NCI-H1436 treated with DMSO at 0.1 percent for 48 hours (cell line): ENCODE measurements around the gene SYTL2.
"Not testable (repeated sequence)": the region's sequence is repeated elsewhere in the genome, so short reads cannot be mapped to it uniquely, and the experiment has no call there.

ENCODE experiments used
- DNase-seq: peaks from one replicate; lab custom pipeline; 2025; lab: John Stamatoyannopoulos, UW

SYTL2 gene

DNA sequence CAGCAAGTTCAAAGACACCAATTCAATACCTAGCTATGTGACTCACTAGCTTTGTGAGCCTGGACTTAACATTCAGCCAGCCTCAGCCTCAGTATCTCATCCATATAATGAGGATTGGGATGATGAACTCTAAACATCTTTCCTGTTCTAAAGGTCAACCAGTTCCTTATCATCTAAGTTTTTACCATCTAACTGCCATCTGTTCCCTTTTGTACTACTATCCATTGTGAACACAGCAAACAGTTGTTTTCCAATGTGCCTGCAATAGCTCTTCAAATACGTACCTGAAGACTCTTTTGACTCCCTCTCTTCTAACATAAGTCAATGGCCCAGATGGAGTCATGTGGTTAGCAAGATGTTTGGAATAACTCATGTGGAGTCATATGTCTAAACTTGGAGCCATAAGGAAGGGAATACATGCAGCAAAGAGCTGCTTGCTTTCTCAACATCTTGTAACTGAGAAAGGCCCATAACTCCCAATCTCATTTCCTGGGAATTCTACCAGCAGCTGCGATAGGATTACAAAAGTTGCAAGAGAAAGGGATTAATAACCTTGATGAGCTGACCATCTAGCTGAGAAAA is 19.4 kb downstream of the SYTL2 start:
- DNase-seq: no peak

DNA sequence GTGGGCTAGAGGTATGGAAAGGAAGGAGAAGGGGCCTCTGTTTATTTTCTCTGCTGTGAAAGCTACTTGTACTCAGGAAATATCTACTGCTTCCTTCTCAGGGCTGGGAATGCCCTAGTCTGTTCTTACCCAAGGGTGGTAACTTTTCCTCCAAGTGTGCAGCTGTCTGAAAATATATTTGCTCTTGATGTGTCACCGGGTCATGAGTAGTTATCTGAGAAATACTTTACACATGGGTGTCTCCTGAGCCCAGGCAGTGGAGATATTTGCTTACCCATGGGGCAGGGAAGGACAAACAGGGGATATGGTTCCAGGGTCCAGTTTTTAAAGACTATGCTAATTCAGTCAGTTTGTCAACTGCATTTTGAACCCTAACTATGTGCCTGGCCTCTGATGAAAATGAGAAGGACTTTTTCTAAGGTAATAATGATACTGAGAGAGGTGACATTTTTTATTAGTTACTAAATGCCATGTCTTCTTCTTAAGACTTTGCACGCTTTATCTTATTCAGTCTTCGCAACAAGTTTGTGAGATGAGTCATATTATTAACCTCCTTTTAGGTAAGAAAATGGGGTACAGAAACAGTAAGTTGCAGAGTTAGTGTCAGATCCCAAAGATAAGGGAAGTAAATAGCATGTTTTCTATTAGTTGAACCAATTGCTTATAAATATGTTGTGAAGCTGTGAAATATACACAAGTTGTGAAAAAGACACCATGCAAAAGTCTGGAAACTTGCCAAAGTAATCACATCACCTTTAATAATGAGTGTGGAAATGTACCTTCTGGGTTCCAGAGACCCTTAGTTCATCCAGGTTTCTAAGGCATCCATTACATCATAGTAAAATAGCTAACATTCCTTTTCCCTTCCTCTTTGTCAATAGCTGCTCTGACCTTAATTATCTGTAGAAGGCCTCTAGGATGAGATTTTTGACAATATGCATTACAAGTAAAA is 22.9 kb downstream of the SYTL2 start:
- no peak for DNase-seq

DNA sequence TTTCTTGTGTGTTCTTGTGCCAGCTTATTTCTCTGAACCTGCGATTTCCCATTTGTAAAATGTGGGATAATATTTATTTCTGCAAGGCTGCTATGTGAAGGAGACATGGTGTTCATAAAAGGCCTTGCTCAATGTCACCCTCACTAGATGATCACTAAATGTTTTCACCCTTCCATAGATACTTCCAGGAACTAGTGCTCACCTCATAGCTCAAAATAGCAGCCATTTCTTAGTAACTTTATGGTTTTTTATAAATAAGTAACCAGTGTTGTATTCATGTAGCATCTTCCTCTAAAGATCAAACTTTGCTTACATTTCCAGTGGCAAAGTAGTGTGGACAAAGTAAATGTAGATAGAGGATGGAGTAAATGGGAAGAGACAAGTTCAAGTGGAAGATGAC is 23.8 kb downstream of the SYTL2 start:
- DNase-seq: no peak

DNA sequence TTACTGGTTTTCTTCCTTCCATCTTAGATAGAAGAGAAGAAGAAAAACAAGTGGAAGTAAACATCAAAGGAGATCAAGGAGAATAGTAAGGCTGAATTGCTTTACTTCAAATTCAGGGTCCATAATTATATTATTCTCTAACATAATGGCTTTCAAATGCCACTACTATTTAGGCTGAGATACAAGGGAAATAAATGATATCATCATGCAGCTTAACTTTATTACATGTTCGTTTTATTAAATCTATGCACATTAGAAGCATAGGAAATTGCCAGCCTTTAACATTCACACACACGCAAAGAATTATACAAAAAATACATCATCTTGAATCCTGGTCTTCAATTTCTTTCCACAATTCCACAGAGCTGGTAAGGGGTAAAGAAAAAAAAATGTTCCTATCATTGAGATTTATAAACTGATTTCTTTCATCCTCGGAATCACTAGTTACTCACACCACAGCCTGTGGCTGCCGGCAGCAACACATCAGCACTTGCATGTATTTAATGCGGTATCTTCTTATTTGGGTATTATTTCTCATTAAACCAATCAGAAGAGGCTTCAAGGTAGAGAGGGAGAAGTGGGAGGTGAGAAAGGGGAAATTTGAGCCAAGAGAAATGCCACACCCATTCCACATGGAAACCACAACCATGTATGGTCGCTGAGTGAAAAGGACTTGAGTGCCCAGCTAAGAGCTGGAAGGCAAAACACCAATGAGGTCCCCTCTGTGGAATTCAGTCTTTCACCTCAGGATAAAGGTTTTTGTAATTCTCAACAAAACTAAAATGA is 26.3 kb downstream of the SYTL2 start:
- no peak for DNase-seq

DNA sequence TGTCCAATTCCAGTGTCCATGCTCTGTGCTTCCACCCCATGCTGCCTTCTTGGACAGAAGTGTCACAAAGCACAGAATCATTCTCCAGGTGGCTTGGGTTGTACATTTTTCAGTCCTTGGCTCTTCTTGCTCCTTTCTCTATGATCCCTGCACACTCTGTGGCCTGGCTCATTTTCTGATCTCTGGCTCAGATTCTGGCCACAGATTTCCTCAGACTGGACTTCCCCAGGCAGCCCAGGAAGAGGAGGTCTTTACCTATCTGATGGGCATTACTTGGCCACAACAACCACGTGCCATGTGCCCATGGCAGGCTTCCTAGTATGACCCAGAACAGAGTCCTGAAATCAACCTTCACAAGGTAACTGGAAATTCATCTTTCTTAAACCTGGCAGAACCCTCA is 27.2 kb downstream of the SYTL2 start:
- no peak for DNase-seq

DNA sequence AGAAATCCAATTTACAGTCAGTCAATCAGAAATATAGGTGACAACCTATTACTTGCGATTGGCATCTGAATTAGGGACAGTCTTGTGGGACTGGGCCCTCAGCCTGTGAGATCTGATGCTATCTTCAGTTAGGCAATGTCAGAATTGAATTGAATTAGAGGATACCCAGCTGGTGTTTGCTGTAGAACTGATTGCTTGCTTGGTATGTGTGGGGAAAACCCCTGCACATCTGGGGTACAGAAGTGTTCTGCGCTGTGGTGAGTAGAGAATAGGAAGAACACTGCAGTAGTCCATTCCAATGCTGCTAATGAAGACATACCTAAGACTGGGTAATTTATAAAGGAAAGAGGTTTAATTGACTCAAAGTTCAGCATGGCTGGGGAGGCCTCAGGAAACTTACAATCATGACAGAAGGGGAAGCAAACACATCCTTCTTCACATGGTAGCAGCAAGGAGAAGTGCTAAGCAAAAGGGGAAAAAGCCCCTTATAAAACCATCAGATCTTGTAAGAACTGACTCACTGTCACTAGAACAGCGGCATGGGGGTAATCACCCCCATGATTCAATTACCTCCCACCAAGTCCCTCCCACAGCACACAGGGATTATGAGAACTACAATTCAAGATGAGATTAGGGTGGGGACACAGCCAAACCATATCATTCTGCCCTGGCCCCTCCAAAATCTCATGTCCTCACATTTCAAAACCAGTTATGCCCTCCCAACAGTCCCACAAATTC is 30.0 kb downstream of the SYTL2 start:
- not testable (repeated sequence) for DNase-seq

DNA sequence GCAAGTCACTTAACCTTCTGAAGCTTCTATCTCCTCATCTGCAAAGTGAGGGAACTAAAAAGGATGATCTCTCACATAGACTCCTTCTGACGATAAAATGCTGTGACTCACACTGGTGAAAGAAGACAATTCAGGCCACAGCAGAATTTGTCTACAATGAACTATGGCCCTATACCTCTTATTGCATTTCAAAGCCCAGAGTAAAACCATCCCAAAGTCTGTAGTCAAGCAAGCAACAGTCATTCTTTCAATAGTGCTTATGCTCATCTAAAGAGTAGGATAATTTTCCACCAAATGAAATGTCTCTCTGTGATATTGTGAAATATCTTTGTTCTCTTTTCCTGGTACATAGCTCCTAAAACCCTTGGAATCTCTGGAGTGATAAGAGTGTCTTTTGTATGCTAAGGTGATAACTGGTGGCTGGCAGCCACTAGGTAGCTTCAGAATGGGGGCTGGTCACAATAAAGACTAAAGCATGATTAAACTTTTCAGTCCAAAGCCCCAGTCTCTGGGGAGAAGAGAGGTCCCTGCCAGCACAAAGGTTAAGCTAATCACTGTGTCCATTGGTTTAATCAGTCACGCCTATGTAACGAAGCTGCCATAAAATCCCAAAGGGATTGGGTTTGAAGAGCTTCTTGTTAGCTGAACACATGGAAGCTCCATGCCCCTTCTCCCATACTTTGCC is 30.8 kb downstream of the SYTL2 start:
- DNase-seq: no peak

DNA sequence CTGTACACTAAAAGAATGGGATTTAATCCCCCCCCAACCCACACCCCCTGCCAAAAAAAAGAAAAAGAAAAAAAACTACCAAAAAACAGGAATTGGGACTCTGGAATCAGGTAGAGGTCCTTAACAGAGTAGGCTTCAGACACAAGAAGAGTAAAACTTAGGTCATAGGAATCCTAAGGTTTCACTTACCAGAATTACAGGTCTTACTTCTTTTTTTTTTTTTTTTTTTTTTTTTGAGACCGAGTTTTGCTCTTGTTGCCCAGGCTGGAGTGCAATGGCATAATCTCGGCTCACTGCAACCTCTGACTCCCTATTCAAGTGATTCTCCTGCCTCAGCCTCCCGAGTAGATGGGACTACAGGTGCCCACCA is 33.4 kb downstream of the SYTL2 start:
- not testable (repeated sequence) for DNase-seq

DNA sequence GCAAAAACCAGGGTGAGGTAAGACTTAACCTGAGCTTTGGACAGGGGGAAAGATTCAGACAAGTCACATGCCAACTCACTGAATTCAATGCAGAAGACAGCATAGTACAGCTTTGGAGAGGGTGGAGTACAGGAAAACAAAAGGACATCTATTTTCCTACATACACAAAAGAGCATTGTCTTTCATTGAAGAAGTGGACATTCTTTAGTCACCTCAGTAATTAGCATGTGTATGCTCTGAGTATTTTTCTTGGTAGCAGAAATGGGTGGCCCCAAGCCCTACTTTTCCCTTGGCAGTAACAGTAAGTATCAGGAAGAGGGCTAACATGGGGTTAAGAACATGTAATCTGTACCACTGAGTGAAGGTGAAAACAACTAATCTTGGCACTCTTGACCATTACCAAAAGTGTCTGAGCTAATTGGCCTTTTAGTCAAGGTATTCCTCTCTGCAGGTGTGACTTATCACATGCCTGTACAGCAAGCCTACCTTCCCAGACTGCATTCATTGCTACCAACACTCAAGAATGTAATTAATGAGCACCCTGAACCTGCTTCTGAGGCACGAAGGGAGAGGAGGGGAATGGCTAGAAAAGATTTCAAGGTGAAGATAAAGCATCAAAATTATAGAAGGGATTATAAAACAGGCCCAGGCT is 33.9 kb downstream of the SYTL2 start:
- DNase-seq: no peak

DNA sequence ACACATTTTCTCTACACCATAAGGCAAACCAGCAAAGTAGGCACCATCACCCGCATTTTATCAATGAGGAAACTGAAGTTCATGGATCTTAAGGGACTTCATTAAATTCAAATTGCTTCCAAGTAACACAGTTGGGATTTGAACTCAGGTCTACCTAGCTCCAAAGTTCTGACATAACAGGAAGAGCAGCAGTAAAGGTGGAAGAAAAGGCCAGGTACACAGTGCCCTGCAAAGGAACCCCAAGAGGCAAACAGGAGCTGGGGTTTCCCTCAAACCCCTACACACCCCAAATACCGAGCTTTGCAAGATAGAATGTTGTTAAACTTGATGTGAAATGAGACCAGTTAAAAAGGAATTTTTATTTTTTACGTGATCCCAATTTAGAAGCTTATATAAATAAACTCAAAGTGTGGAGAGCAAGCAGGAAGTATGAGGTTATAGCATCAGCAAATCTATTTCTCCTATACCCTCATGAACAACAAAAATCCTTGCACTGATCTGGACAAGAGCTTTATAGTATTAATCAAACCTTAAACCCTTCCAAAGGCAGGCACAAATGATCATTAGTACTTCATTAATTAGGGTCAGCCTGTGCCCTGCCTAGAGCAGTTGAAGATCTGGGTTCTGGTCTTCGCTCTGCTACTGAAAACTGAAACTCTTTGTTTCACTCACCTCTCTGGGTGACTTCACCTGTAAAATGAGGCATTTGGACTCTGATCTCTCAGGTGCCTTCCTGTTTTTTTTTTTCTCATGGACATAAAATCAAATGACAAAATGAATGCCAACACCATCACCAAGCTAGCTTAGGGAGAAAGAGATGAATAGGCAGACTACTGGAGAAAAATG is 36.5 kb downstream of the SYTL2 start:
- no peak for DNase-seq

DNA sequence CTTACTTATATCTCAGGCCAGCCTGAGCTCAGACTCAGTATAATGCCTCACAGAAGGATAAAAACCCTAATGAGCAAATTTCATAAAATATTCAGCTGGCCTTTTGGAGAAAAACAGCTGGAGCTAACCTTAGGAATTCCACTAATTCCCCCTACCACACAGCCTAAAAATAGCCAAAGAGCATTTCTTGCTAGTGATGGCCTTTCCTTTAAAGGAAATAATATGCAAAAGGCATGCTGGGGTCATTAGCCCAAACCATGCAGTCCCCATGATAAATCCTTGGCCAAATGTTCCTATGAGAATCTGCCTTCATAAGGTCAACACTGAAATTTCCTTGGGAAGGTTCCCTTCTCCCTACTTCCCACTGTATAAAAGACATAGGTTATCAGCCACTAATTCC is 38.2 kb downstream of the SYTL2 start:
- DNase-seq: no peak

DNA sequence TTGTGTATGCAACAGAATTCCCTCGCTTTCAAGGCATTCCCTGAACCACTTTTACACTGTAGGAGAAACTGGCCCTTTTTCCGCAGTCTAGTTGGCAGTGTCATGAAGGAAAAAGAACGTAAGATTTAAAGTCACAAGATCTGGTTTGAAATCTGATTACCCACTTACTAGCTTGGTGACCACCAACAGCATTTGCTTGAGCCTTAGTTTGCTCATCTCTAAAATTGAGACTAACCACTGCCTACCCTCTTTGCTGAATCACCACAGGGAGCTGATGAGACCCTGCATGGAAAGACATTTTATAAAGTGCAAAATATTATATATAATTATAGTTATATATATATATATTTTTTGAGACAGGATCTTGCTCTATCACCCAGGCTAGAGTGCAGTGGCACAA is 39.4 kb downstream of the SYTL2 start:
- no peak for DNase-seq

DNA sequence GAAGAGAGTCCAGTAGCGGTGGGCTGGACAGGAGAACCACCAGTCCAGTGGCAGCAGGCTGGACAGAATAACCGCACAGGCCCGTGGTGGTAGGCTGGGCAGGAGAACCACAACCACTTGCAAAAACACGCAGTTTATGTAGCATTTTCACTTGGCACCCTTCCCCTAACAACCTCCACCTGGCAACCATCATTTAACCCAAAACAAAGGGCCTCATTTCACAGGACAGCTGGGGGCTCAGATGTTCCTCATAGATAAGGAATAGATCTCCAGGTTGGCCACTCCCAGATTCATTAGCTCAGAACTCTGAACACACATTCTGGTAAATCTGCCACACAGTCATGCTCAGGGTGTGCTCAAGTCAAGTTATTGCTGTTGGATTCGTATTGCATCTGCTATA is 41.2 kb downstream of the SYTL2 start:
- no peak for DNase-seq

DNA sequence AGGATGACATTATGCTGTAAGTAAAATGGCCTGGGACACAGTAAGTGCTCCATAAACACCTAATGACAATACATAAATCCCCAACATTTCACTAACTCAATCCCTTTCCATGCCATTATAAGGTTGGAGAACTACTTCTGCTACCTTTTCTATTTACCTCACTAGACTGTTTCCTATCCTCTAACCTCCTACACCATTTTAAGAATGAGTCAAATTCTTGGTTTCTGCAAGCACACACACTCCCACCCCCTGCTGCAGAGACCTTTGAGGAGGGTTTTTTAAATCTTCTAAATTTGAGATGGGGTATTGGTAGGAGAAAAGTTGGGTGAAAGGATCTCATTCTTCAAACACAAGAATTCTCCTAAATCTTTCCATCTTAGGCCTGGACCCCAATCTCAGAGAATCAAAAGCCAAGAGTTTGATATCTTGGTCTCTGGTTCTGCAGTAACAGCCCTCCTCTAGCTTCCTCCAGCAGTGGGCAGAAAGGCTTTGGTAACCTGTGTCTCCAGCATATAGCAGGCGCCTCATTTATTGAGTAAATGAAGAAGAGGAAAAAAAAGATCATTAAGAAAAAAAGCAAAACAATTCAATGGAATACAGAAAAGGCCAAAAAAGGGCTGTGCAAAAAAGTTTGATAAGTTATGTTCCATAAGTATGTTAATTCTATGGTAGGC is 42.3 kb downstream of the SYTL2 start:
- DNase-seq: no peak

DNA sequence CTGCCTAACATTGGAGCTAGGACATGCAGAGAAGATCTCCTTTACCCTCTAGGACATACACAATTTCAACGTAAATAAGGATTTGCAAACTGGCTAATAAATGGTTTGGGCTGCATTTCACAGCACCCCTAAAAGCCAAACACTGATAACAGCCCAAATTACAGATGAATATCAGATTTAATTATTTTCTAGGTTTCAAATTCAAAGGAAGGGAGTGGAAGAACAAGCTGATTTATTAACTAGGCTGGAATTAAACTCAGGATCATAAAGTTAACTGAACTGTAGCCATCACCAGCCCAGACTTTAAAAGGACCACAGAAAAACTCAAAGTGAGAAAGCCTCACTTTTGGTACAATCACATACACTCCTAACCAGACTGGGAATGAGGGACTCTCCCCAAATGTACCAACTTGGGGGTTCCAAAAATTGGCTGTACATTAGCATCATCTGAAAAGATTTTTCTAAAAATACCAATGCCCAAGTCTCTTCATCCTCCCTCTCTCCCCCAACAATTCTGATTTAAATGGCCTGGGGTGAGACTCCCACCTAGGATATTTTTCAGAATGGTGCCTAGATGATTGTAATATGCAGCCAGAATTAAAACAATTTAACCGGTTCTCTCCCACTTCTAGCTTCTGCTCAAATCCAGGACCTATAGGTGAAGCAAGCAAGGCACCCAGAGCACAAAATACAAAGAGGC is 43.5 kb downstream of the SYTL2 start:
- DNase-seq: no peak

DNA sequence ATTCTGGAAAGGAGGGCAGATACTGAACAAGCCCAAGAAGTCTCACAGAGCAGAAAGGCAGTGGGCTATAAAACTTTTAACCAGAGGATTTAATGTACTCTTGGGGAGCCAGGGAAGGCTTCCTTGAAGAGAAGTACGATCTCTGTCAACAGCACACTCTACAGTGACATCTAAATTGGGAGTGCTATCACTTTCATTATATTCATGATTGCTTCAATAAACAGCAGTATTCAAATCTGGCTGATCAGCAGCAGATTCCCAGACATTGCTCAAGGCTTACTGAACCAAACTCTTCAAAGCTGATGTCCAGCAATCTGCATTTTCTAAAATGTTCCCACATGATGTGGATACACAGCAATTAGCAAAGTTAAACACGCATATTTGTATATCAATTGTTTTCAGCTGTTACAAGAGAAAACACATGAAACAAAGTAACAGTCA is 44.2 kb downstream of the SYTL2 start:
- DNase-seq: no peak

DNA sequence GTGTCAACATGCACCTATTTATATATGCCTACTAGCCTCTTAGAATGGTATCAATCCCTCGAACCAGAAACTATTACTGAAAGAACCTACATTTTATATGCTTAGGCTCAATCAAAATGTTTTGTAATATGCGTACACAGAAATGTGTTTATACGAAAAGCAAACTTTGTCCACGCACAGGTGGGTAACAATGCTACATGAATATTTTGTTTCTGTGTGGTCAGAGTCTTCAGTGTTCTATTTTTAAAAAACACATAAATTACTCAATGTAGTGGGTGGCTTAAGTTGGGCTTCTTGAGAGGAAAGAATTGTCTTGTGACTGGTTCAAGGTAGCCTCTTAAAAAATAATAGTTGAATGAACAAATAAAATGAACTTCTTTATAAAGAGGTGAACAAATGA is 46.1 kb downstream of the SYTL2 start:
- no peak for DNase-seq

DNA sequence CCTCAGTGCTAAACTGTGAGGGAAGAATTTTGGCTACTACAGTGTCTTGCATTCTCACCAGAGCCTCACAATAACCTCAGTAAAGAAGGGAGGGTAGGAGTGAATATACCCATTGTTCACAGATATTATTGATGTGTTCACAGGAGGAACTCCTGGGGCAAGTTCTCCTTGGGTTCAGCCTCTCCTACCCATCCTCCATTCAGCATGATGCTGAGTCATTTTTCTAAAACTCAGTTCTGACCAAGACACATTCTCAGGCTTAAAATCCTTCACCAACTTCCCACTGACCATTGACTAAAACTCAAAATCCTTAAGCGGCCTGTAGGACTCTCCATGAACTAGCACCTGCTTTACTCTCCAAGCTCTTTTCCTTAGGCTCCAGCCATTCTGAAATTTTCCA is 48.7 kb downstream of the SYTL2 start:
- DNase-seq: no peak

DNA sequence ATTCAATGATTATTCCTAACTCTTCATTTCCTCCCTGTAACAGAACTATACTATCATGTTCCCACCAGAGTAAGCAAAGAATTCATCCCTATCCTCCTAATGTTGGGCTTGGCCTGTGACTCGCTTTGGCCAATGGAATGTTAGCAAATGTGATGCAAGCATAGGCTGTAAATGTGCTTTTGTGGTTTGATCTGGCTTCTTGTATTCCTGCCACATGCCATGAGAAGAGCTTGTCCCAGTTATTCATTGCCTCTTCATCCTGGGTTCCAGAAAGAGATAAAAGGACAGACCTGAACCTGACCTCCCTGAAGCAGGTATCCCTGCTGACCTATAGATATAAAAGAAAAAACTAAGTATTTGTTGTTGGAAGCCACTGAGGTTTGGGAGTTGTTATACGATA is 51.0 kb downstream of the SYTL2 start:
- DNase-seq: no peak
